HepG2 (cell line): ENCODE results near the gene OSBPL9. TPM values are rescaled to one million over a fixed set of nuclear protein-coding genes. Genes with fewer than 3 reads are reported as not detected.

Source experiments
- ATF2 ChIP-seq: sonication (generic); formaldehyde crosslinking; IDR thresholded peaks from 2 replicates; pipeline ENCODE4 v1.4.0; 2020; ENCODE audit warnings: missing genetic modification reagents
- BRF2 ChIP-seq: sonication (generic); formaldehyde crosslinking; IDR thresholded peaks from 2 replicates; pipeline ENCODE4 v1.8.1; 2022; ENCODE audit warnings: mild to moderate bottlenecking, missing genetic modification reagents
- FOXK1 ChIP-seq: sonication (generic); formaldehyde crosslinking; IDR thresholded peaks from 2 replicates; pipeline ENCODE4 v1.4.0; 2020; ENCODE audit warnings: low read depth, missing genetic modification reagents, borderline replicate concordance
- GRHL1 ChIP-seq: sonication (generic); formaldehyde crosslinking; conservative IDR thresholded peaks from 2 replicates; pipeline ENCODE4 v1.8.0; 2022; ENCODE audit warnings: missing genetic modification reagents
- KLF12 ChIP-seq: sonication (generic); formaldehyde crosslinking; IDR thresholded peaks from 2 replicates; pipeline ENCODE4 v1.4.0; 2020; ENCODE audit warnings: missing genetic modification reagents, borderline replicate concordance
- NR0B2 ChIP-seq: sonication (generic); formaldehyde crosslinking; IDR thresholded peaks from 2 replicates; pipeline ENCODE4 v1.4.0; 2020; ENCODE audit warnings: mild to moderate bottlenecking, missing genetic modification reagents
- PAX8 ChIP-seq: sonication (generic); formaldehyde crosslinking; IDR thresholded peaks from 2 replicates; pipeline ENCODE4 v1.8.0; 2022; ENCODE audit warnings: mild to moderate bottlenecking, missing genetic modification reagents, borderline replicate concordance
- SALL1 ChIP-seq: sonication (generic); formaldehyde crosslinking; IDR thresholded peaks from 2 replicates; pipeline ENCODE4 v1.8.0; 2022; ENCODE audit warnings: mild to moderate bottlenecking, missing genetic modification reagents
- ZBTB10 ChIP-seq: sonication (generic); formaldehyde crosslinking; IDR thresholded peaks from 2 replicates; pipeline ENCODE4 v1.4.0; 2020; ENCODE audit warnings: missing genetic modification reagents, borderline replicate concordance
- ZNF24 ChIP-seq: fragments of 450-650 bp; IDR thresholded peaks from 2 replicates; pipeline ENCODE4 v1.6.1; 2017; ENCODE audit warnings: antibody characterized with exemption, mild to moderate bottlenecking
- ZNF501 ChIP-seq: sonication (generic); formaldehyde crosslinking; IDR thresholded peaks from 2 replicates; pipeline ENCODE4 v1.5.1; 2020; ENCODE audit warnings: mild to moderate bottlenecking, moderate library complexity, missing genetic modification reagents
- ZNF724P ChIP-seq: sonication (generic); formaldehyde crosslinking; IDR thresholded peaks from 2 replicates; pipeline ENCODE4 v1.8.0; 2022; ENCODE audit warnings: missing genetic modification reagents, borderline replicate concordance
- ZNF781 ChIP-seq: sonication (generic); formaldehyde crosslinking; IDR thresholded peaks from 2 replicates; pipeline ENCODE4 v1.5.1; 2020; ENCODE audit warnings: borderline replicate concordance, mild to moderate bottlenecking, missing genetic modification reagents; ENCODE audit errors: not compliant biosample characterization
- polyA plus RNA-seq, 8 experiments: library from polyadenylated mRNA; depleted of rRNA in 3 of 8; stranded (reverse) in 7 of 8; unstranded in 1 of 8; fragments of >200 nt; fragmentation: Illumina TruSeq in 4 of 8; extraction: Trizol in 4 of 8; gene quantifications; 2 replicates each; pipeline versions ENCODE4 v1.2.1 to v1.2.3, GENCODE V29; 2011 to 2016; ENCODE audit warnings: low read depth in 4 of 8, missing spikeins in 1 of 8, mixed read lengths in 1 of 8; ENCODE audit not compliant: insufficient read depth in 1 of 8
- total RNA-seq, 5 experiments: library from RNA; depleted of rRNA; stranded (reverse); fragments of >200 nt; fragmentation: Illumina TruSeq; extraction: Trizol; gene quantifications; 2 replicates each; pipeline ENCODE4 v1.2.3, GENCODE V29; 2016; ENCODE audit warnings: low read depth in 1 of 5

The OSBPL9 gene
- total and polyA plus RNA-seq, 2 of the 13 experiments (the other 11 are each of a cell fraction or from before 2014, with no cell fraction given), result 83.6 to 142 TPM

- TF ChIP-seq ZNF24 (no peak), ZNF724P (CRISPR knock-in tag) (no peak), ZNF501 (CRISPR knock-in tag) (peak; percentile 67), NR0B2 (CRISPR knock-in tag) (no peak), PAX8 (no peak), GRHL1 (CRISPR knock-in tag) (no peak), KLF12 (CRISPR knock-in tag) (0 out of 2 replicates have a peak, but pooled peaks have one; percentile 36), ZNF781 (CRISPR knock-in tag) (no peak), SALL1 (CRISPR knock-in tag) (peak; percentile 63), FOXK1 (CRISPR knock-in tag) (peak; percentile 43; the same call in 1 of the 2 replicates), BRF2 (CRISPR knock-in tag) (no peak), ZBTB10 (CRISPR knock-in tag) (peak; percentile 57; the same call in 1 of the 2 replicates), ATF2 (peak; percentile 77)
Measured at GRCh38 chr1:51616903-51617708, at the start of gene OSBPL9 (continued).
